AG09309 (cell line): ENCODE measurements around the gene MAP3K4.
"Not testable (repeated sequence)": the region's sequence is repeated elsewhere in the genome, so short reads cannot be mapped to it uniquely, and the experiment has no call there.

Experiments
- DNase-seq: peaks from one replicate; pipeline ENCODE4 v3.0.0-alpha.2; 2010; ENCODE audit warnings: low read depth
- H3K4me3 ChIP-seq: 2 replicates; pipeline ENCODE4 v1.5.1; 2011; ENCODE audit warnings: mild to moderate bottlenecking, low read depth, low read length, moderate library complexity; ENCODE audit not compliant: control insufficient read depth
- CTCF ChIP-seq: IDR thresholded peaks from 2 replicates; pipeline ENCODE4 v1.5.1; 2011; ENCODE audit warnings: mild to moderate bottlenecking, low read depth, low read length, inconsistent platforms; ENCODE audit not compliant: insufficient read depth, control insufficient read depth; ENCODE audit errors: missing control alignments

Gene MAP3K4

DNA sequence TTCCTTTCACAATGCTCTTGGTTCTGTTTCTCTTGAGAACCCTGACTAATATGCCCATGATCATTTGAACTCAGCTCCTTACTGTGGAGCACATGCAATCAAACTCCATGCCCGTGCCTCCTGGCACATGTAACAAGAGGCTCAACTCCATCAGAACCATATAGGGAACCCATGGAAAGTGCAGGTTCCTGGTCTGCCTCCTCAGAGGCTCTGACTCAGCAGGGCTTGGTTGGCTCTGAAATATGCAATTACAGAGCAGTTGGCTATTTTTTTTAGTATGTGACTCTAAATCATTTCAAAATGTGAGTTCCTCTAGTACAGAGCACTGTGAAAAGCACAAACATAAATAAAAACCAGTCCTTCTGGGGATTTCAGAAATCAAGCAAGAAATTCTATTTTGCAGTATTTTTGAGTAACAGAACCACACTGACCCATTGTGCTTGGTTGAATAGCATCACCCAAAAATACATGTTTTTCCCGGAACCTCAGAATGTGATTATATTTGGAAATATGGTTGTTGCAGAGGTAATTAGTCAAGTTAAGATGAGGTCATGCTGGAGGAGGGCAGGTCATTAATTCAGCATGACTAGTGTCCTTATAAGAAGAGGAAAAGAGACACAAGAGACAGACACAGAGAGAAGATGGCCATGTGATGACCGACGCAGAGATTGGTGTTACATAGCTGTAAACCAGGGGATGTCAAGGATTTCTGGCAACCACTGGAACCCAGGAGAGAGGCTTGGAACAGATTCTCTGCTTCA is 13.2 kb upstream of the MAP3K4 start:
- DNase-seq: no peak
- TF ChIP-seq CTCF: no peak

GRCh38 chr6:160979061-160979708 is 12.4 kb upstream of the MAP3K4 start:
- TF ChIP-seq CTCF: peak; percentile 33
- DNase-seq: no peak
- H3K4me3 ChIP-seq: no peak overlapping the region

More for the DNA sequence above, 13.2 kb upstream of the MAP3K4 start:
- no peak overlapping the region for H3K4me3 ChIP-seq

GRCh38 chr6:160983377-160983948 is 8.1 kb upstream of the MAP3K4 start:
- DNase-seq, H3K4me3 ChIP-seq: not testable (repeated sequence)

DNA sequence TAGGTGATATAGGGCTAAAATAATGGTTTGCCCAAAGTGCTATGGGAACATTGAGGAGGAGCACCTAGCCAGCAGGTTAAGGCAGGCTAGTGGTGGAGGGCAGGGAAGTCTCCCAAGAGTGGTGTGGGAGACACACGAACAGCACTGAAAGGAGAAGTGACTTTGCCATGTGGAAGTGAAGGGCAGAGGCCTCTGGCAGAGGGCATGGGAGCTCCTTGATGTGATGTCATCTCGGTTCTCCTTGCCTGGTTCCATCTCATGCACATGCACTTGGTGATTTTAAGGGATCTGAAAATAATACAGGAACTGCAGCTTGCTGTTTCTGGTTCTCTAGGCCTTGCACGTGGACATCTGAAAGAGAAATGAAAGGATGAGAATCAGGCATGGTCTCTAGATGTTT is 4.7 kb upstream of the MAP3K4 start:
- no peak for DNase-seq
- no peak for TF ChIP-seq CTCF
- no peak overlapping the region for H3K4me3 ChIP-seq

GRCh38 chr6:160987265-160987664 is 4.3 kb upstream of the MAP3K4 start:
- H3K4me3 ChIP-seq: no peak overlapping the region
- DNase-seq: no peak
- TF ChIP-seq CTCF: no peak

- TF ChIP-seq CTCF: no peak
- H3K4me3 ChIP-seq: peak overlapping the region; percentile 70
- no peak for DNase-seq
Observed at GRCh38 chr6:160990847-160991405, 643 bp upstream of the MAP3K4 start.
